Brain pericyte (primary cell): ENCODE data around the gene SPRING1.
"Not testable (repeated sequence)": the region's sequence is repeated elsewhere in the genome, so short reads cannot be mapped to it uniquely, and the experiment has no call there.

ENCODE experiments used
- DNase-seq: peaks from one replicate; pipeline ENCODE4 v3.0.0-alpha.2; 2012; ENCODE audit warnings: low read depth, low spot score

SPRING1 gene

GRCh38 chr12:116737774-116738657, at the start of gene SPRING1, which contains the start of gene RNFT2:
Gene SPRING1, minus strand, starts transcription at chr12:116738069. Its CDS starts 169 bp downstream, at chr12:116737900.
Gene RNFT2, plus strand, starts transcription at chr12:116738315. Its CDS starts 2,183 bp downstream, at chr12:116740498.
- DNase-seq = peak; percentile 99

GRCh38 chr12:116784238-116784612, 46.4 kb upstream of the SPRING1 start:
- DNase-seq = no peak

- DNase-seq = no peak
Observed at GRCh38 chr12:116783525-116784237, 45.8 kb upstream of the SPRING1 start.

GRCh38 chr12:116780942-116781341, 43.1 kb upstream of the SPRING1 start:
- DNase-seq = no peak

- DNase-seq = no peak
Observed at GRCh38 chr12:116779597-116779996, 41.7 kb upstream of the SPRING1 start.

GRCh38 chr12:116777245-116777644, 39.4 kb upstream of the SPRING1 start:
- no peak for DNase-seq

GRCh38 chr12:116774020-116774419, 36.2 kb upstream of the SPRING1 start:
- DNase-seq = no peak

- no peak for DNase-seq
Observed at GRCh38 chr12:116773276-116773731, 35.4 kb upstream of the SPRING1 start.

- no peak for DNase-seq
Observed at GRCh38 chr12:116771651-116772050, 33.8 kb upstream of the SPRING1 start.

- no peak for DNase-seq
Observed at GRCh38 chr12:116766746-116767145, 28.9 kb upstream of the SPRING1 start.

- DNase-seq = no peak
Observed at GRCh38 chr12:116766285-116766684, 28.4 kb upstream of the SPRING1 start.

- DNase-seq = no peak
Observed at GRCh38 chr12:116765271-116765670, 27.4 kb upstream of the SPRING1 start.

- DNase-seq = no peak
Observed at GRCh38 chr12:116761499-116761898, 23.6 kb upstream of the SPRING1 start.

- DNase-seq = no peak
Observed at GRCh38 chr12:116760622-116761020, 22.8 kb upstream of the SPRING1 start.

GRCh38 chr12:116759783-116760621, 22.1 kb upstream of the SPRING1 start:
- no peak for DNase-seq

GRCh38 chr12:116754783-116755182, 16.9 kb upstream of the SPRING1 start:
- not testable (repeated sequence) for DNase-seq

GRCh38 chr12:116754097-116754496, 16.2 kb upstream of the SPRING1 start:
- not testable (repeated sequence) for DNase-seq

- DNase-seq = no peak
Observed at GRCh38 chr12:116750298-116750697, 12.4 kb upstream of the SPRING1 start.

- DNase-seq = no peak
Observed at GRCh38 chr12:116749884-116750283, 12.0 kb upstream of the SPRING1 start.

GRCh38 chr12:116745554-116745953, 7.7 kb upstream of the SPRING1 start:
- DNase-seq = no peak

GRCh38 chr12:116744766-116745165, 6.9 kb upstream of the SPRING1 start:
- no peak for DNase-seq

GRCh38 chr12:116742787-116743186, 4.9 kb upstream of the SPRING1 start:
- not testable (repeated sequence) for DNase-seq
